SU-DHL-6 (cell line): ENCODE measurements around the gene DNAL4.

ENCODE experiments used
- CTCF ChIP-seq: fragments of 200-600 bp; sonication (generic); IDR thresholded peaks from one replicate; pipeline ENCODE4 v1.5.1; 2017; ENCODE audit warnings: antibody characterized with exemption, mild to moderate bottlenecking, low read length, moderate library complexity; ENCODE audit not compliant: insufficient read depth, poor library complexity, severe bottlenecking
- EZH2phosphoT487 ChIP-seq: fragments of 200-600 bp; sonication (generic), shearing (Covaris generic); conservative IDR thresholded peaks from 2 replicates; pipeline ENCODE4 v1.6.1; 2018; ENCODE audit warnings: mild to moderate bottlenecking, antibody characterized with exemption, low read length, moderate library complexity, mixed read lengths

GRCh38 chr22:38739300-38740055 is 54.5 kb downstream of the DNAL4 start:
- no peak for TF ChIP-seq CTCF
- no peak for TF ChIP-seq EZH2phosphoT487
